HEK293T (cell line): ENCODE measurements around the gene GFRA1.

Source experiments
- ELF4 ChIP-seq: fragments of 450-650 bp; IDR thresholded peaks from 2 replicates; pipeline ENCODE4 v1.6.1; 2017; ENCODE audit warnings: antibody characterized with exemption
- SUZ12 ChIP-seq: fragments of 450-650 bp; IDR thresholded peaks from 2 replicates; pipeline ENCODE4 v1.6.1; 2016; ENCODE audit warnings: mild to moderate bottlenecking

DNA sequence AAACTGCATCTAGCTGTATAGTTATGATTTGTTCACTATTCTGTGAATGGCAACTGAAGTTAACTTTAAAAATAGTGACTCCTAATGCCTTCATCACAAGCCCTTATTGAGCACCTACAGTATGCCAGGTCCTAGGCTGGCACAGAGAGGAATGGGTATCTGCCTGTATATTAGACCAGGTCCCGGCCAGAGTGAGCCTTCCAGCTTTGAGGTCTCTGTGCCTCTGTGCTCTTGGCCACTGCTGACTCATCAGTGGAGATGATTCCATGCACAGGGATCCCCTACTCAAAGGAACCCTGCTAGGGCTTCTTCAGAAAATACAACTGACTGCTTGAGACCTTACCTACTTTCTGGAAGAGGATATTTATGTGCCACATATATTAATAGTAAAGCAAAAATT lies 118.4 kb downstream of the GFRA1 start:
- no peak for TF ChIP-seq ELF4
- TF ChIP-seq SUZ12: no peak
